WERI-Rb-1 (cell line): ENCODE measurements around the gene NOTUM.

Source experiments
- DNase-seq: peaks from one replicate; pipeline ENCODE4 v3.0.0-alpha.2; 2020
- H3K27ac ChIP-seq: fragments of 250-450 bp; sonication (Bioruptor Pico); 2 replicates; pipeline ENCODE4 v1.5.1; 2020; ENCODE audit warnings: mild to moderate bottlenecking, moderate library complexity
- H3K27me3 ChIP-seq: fragments of 250-450 bp; sonication (Bioruptor Pico); 2 replicates; pipeline ENCODE4 v1.5.1; 2021; ENCODE audit warnings: mild to moderate bottlenecking, low read depth, moderate library complexity; ENCODE audit not compliant: insufficient read depth, severe bottlenecking
- H3K36me3 ChIP-seq: fragments of 250-450 bp; sonication (Bioruptor Pico); 2 replicates; pipeline ENCODE4 v1.5.1; 2020; ENCODE audit warnings: mild to moderate bottlenecking, moderate library complexity
- H3K4me3 ChIP-seq: 2 replicates; pipeline ENCODE4 v1.5.1; 2011; ENCODE audit warnings: low read depth, mild to moderate bottlenecking, control low read depth, low read length
- H3K9me3 ChIP-seq: fragments of 250-450 bp; sonication (Bioruptor Pico); 2 replicates; pipeline ENCODE4 v1.5.1; 2021; ENCODE audit warnings: mild to moderate bottlenecking, moderate library complexity; ENCODE audit not compliant: severe bottlenecking
- CTCF ChIP-seq: IDR thresholded peaks from 2 replicates; pipeline ENCODE4 v1.5.1; 2011; ENCODE audit warnings: low read depth, mild to moderate bottlenecking, control low read depth, inconsistent platforms, low read length

The NOTUM gene

GRCh38 chr17:81905424-81905875 is 55.5 kb downstream of the NOTUM start:
- Histone ChIP-seq H3K36me3 (peaks cover 55% of the 10 kb centered on the region), H3K27ac (no peak overlapping the region), H3K4me3 (no peak overlapping the region), H3K9me3 (no peaks in the 10 kb centered on the region), H3K27me3 (no peaks in the 10 kb centered on the region)
- no peak for DNase-seq
- TF ChIP-seq CTCF: no peak

GRCh38 chr17:81904600-81905423 is 56.2 kb downstream of the NOTUM start:
- no peak for TF ChIP-seq CTCF
- no peak overlapping the region for H3K4me3 ChIP-seq
- no peaks in the 10 kb centered on the region for H3K9me3 ChIP-seq
- DNase-seq: no peak
- H3K27me3 ChIP-seq: no peaks in the 10 kb centered on the region
- H3K36me3 ChIP-seq: peaks cover 61% of the 10 kb centered on the region
- no peak overlapping the region for H3K27ac ChIP-seq

- TF ChIP-seq CTCF: no peak
- DNase-seq: no peak
- Histone ChIP-seq H3K36me3 (peaks cover 66% of the 10 kb centered on the region), H3K4me3 (no peak overlapping the region), H3K27ac (no peak overlapping the region), H3K27me3 (no peaks in the 10 kb centered on the region), H3K9me3 (no peaks in the 10 kb centered on the region)
Observed at GRCh38 chr17:81903896-81904599, 56.9 kb downstream of the NOTUM start.

- DNase-seq: no peak
- no peak for TF ChIP-seq CTCF
- Histone ChIP-seq H3K27ac (no peak overlapping the region), H3K4me3 (no peak overlapping the region), H3K27me3 (no peaks in the 10 kb centered on the region), H3K36me3 (peaks cover 66% of the 10 kb centered on the region), H3K9me3 (no peaks in the 10 kb centered on the region)
Observed at GRCh38 chr17:81903415-81903831, 57.6 kb downstream of the NOTUM start.

- Histone ChIP-seq H3K4me3 (no peak overlapping the region), H3K27me3 (no peaks in the 10 kb centered on the region), H3K27ac (no peak overlapping the region), H3K9me3 (no peaks in the 10 kb centered on the region), H3K36me3 (peaks cover 66% of the 10 kb centered on the region)
- no peak for TF ChIP-seq CTCF
- no peak for DNase-seq
Observed at GRCh38 chr17:81902653-81903414, 58.2 kb downstream of the NOTUM start.
